ENCODE measurements around the gene MYLIP.

Gene MYLIP

DNA sequence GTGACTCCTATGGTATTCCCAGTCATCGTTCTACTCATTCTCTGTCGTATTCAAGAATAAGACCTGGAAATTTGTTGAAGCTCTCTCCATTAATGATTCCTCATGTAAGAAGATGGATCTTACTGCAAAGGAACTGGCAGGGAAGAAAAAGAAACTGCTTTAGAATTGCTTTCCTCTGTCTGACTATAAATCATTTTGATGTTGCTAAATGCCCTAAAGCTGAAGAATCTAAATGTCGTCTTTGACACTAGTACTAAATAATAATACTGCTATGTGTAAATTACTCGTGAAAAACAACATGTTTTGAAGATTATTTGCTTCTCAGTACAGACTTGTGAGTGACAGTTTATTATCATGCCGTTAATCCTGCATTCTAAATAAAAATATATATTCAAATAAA, 20.5 kb upstream of the MYLIP start:
- no peak for DNase-seq (ENCODE audit: low spot score)

DNA sequence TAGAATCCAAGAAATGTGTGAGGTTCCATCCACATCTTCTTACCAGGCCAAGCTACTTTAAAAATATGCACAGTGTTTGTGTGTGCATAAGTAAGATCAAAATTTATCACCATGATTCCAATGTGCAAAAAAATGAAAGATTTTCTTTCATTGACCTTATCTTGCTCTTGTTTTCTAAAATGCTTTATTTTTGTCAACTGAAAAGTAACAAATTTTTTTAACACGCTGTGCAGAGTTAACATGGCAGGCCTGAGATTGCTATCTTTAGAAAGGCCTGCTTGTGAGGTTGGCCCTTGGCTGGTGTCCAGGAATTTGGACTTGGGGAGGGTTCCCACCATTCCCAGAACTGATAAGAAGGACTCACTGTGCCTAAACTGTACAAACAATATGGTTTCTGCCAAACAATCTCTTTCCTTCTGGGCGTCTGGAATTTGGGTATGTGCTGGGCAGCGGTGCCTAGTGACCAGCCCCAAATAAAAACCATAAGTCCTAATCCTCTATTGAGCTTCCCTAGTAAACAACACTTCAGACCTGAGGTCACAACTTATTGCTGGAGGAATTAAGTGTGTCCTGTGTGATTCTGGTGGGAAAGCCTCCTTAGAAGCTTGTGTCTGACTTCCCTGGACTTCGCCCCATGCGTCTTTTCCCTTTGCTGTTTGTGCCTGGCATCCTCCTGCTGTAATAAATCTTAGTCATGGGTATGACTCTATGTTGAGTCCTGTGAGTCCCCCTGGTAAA, 19.8 kb upstream of the MYLIP start:
- DNase-seq (ENCODE audit: low spot score), result no peak

DNA sequence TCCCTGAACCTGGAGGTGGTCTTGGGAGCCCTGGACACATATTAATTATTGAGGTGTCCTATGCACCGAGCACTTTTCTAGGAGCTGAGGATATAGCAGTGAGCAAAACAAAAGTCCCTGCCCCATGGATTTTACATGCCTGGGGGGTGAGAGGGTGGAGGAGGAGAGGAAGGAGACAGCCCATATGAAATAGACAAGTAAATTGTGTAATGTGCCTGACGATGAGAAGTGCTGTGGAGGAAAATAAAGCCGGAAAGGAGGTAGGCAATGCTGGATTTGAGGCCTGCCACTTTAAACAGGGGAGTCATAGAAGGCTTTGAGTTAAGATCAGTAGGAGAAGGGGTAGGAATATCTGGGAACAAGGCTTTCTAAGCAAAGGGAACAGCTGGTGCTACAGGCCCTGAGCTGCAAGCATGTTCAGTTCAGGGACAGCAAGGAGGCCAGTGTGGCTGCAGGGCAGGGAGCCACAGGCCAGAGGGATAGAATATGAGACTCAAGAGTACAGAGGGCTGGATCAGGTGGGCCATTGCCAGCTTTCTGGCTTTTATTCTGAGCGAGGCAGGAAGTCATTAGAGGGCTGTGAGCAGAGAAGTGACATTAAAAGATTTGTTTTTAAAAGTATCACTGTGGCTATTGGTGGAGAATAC, 19.1 kb upstream of the MYLIP start:
- DNase-seq (ENCODE audit: low spot score), result no peak

DNA sequence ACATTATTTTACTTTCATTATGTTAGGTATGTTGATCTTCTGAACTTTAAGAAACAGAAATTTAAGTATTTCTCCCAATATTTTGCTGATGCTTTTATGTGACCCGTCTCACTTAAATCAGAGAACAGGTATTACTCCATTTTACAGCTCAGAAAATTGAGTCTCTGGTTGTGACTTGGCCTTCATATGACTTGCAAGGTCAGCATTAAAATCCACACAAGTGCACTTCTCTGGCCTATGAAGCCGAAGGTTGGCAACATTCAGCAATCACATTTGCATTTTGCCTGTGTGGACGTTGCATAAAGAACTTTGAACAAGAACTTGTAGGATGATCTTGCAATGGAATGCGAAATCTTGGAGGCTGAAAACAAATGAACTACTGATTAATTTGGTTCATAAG, 10.1 kb upstream of the MYLIP start:
- no peak for DNase-seq (ENCODE audit: low spot score)

DNA sequence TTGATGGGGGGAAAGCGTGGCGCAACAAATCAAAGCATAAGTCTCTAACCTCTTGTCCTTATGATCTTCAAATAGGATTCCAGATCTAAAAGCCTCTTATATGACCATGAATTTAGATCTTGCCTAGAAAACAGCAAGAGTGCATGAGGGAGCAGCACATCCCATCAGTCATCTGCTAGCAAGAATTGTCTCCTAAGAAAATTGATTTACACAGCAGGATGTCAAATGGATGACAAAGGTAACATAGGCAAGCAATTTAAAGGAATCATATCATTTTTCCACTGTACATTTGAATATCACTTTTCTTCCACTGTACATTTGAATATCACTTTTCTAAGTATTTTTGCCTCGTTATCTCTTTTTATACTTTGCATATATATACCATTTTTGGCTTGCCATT, 7.5 kb upstream of the MYLIP start:
- DNase-seq (ENCODE audit: low spot score), result no peak

DNA sequence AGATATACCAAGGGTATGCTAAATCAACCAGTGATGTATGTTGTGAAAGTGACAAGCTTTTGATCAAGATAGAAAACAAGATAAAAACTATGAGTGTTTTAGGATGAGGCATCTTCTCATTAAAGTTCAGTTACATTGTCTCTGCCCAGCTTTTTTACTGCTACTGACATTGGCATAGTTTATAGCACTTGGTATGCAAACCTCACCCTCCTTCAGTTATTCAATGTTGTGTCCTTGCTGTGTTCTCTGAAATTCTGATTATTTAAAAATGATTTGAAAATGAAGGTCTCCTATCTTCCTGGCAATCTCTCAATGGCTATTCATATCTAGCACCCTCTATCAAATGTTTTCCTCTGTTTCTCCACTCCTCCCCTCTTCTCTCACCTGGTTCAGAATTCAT, 6.7 kb upstream of the MYLIP start:
- no peak for DNase-seq (ENCODE audit: low spot score)

DNA sequence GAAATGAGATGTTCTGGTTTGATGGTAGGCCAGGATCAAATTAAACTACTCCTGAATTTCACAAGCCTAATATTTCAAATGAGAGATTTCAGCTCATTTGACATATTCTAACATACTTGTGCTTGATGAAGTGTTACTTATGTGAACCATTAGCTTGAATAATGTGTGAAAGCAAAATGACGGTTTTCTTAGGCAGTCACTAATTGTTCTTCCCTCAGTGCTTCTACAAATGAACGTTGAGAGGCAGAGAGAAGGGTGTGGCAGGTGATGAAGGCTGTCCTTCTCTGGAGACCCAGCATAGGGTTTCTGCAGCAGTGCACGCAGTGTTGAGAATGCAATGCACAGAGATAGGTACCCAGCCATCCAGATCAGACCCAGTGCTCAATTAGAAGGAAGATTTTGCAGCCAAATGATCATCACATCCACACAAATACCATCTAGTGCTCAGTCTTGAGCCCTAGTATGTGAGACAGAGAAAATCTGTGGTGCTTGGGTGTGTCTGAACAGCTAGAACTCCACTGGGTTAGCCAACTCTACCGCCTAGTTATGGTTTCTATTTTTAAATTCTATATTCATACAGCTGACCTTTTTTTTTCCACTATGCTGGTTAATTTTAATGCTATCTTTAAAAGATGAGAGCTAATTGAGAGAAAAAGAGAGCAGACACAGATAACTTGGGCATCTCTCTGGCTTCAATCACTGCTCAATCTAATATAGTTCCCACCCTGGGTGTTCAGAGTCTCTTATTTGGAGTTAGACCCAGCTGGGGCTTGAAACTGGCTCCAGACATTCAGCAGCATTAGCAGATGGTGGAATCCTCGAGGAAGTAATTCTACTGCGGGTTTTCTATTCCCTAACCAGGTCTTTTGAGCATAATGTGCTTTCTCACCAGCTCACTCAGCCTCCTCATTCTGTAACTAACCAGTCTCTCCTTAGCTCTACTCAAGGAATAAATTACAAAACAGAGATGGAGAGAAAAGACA, 4.4 kb upstream of the MYLIP start:
- DNase-seq (ENCODE audit: low spot score), result no peak

DNA sequence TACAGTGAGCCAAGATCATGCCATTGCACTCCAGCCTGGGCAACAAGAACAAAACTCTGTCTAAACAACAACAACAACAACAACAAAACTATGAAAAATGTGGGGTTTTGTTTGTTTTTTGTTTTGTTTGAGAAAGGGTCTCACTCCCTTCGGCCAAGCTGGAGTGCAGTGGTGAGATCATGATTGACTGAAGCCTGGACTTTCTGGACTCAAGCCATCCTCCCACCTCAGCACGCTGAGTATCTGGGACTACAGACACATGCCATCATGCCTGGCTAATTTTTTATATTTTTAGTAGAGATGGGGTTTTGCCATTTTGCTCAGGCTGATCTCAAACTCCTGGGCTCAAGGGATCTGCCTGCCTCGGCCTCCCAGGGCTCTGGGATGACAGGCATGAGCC, 2.8 kb upstream of the MYLIP start:
- DNase-seq (ENCODE audit: low spot score), result no peak

DNA sequence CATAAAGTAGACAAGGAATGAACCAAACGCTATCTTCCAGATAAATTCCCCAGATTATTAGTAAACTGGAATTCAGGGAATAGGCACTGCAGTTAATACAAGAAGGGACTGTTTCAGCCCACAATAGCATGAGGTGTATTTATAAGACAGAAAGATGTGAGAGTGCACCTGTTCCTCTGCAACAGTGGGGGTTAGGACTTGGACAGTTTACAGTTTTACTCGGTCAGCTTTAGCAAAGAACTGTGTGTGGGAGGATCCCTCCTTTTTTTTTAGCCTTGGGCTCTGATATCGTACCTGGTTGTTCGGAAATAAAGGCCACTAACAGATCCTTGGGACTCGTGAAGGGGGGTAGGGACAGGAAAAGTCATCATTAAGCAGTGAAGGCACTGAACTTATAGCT, 2.0 kb upstream of the MYLIP start:
- DNase-seq (ENCODE audit: low spot score), result no peak

DNA sequence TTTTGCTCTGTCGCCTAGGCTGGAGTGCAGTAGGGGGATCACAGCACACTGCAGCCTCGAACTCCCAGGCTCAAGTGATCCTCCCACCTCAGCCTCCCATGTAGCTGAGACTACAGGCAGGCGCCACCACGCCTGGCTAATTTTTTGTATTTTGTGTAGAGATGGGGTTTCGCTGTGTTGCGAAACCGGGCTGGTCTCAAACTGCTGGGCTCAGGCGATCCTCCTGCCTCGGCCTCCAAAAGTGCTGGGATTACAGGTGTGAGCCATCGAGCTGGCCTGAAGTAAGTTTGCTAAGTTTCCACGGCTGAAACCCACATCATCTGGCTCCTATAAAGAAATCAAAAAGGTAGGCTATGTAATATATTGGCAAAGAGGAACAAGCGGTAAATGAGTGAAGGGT, 1.4 kb upstream of the MYLIP start:
- no peak for DNase-seq (ENCODE audit: low spot score)

DNA sequence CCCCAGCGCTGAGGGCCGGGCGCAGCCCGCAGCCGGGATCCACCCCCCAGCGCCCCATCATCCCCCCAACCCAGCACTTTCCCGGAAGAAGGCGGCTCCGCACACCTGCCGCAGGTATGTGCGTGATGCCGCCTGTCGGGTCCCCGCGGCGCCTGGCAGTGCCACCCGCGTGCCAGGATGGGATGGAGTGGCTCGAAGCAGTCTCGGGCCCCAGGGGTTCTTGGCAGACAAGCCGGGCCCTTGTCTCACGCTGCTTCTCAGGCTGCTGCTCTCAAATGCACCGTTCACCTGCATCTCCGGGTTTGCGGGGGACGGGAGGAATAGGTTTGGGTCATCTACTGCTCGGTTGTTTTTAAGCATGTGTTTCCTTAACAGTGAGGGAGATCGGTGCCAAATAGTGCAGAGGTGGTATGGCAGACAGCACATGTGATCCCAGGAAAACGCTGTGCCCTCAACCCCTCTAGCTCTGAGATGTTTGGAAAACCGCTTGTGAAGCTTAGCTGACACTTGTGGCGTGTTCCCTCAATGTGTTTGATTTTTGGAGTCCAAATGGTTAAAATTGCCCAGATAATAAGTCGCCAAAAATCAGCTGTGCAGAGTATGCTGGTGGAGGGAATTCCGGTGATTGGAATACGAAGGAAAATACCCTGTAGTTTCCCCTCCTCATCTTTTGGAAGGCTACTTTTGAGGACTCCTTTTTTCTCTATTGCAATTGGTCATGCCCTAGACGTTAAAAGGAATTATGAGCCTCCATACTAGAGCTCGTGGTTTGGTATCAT, 926 bp downstream of the MYLIP start:
- no peak for DNase-seq (ENCODE audit: low spot score)

DNA sequence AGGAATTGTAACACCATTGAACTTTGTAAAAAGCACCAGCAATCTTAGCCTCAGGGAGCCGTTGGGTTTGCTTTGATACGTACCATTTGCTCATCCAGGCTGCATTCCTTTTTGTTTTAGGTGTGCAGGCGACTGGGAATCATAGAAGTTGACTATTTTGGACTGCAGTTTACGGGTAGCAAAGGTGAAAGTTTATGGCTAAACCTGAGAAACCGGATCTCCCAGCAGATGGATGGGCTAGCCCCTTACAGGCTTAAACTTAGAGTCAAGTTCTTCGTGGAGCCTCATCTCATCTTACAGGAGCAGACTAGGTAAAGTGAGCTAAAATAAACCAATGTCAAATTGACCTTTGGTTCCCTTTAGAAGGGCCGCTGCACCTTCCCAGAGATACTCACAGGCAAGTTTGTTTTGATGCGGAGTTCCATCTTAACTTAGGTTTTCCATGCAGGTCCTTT, 1.6 kb downstream of the MYLIP start:
- DNase-seq (ENCODE audit: low spot score), result no peak

DNA sequence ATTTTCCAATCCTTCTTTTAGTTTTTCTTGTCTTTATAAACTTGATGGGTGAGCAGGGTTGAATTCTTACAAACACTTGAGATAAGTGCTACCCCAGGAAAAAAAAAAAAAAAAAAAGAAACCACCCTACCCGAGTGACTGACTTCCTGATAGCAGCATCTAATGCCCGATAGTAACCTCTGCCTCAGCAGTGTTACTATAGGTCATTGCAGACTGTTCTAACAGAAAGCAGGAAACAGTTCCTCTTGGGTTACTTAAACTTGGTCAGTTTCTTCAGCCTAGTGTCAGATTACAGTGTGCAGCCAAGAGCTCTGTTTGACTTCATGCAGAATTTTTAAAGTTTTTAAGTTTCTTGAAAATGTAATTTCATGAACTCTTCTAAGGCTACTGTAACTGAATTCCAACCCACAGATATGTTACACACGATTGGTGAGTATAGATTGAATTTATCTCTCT, 2.1 kb downstream of the MYLIP start:
- DNase-seq (ENCODE audit: low spot score), result no peak

DNA sequence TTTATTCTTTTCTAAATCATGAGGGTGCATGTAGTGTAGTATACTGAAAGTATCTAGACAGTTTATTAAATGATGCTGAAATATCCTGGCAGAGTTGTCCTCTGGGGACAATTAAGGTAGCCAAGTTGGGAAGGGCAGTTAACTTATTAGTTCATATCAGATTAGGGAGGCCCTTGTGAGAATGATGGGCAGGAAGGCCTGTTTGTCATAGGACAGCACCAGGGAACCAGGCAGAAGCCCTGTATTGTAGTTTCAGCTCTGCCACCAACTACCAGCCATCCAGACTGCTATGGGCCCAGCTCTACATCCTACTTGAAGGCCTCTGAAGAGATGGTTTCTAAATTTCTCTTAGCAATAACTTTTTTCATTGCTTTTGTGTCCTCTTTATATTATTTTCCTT, 4.0 kb downstream of the MYLIP start:
- DNase-seq (ENCODE audit: low spot score), result no peak

DNA sequence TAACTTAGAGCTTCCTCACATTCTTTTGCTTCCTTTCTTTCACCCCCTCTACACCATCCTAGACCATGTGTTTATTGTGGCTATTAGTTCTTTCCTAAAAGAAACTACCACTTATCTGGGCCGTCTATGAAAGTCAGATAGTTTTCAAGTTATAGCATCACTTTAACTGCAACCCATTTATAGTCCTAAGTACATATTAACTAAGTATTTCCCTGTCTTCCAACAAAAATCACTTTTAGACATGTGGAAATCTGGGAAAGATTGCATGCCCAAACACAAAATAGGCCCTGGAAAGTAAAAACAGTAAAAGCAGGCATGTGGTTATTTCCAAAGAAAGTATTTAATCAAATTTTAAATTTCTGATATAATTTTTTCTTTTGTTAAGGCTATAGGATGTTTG, 5.5 kb downstream of the MYLIP start:
- DNase-seq (ENCODE audit: low spot score), result no peak

DNA sequence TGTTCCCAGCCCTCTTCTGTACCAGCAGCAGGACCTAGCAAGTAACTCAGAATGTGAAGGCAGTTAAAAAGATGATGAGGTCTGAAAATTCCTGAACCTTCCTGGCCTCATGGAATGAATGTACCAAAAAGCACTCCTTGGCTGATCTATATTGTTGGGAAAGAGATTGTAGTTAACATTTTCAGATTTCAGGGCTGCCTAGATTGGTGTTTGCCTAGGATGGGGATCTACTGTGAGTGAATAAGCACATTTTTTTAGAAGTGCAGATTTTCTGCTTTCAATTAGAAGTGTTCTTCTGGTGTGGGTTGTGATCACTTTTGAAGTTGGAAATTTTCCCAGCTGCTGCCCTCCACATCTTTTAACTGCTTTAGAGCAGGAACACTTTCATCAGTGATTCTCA, 6.2 kb downstream of the MYLIP start:
- no peak for DNase-seq (ENCODE audit: low spot score)

DNA sequence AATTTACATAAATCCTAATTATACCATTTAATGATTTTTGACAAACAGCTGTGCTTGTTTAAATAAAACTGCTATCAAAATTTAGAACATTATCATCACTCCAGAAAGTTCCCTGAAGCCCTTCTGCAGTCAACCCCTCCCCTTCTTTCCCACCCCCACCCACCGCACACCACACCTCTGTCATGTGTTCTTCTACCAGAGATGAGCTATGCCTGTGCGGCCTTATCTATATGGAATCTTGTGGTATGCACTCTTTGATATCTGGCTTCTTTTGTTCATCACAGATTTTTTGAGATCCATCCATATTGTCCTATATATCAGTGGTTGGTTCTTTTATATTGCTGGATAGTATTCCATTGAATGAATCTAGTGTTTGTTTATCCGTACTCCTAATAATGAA, 7.2 kb downstream of the MYLIP start:
- no peak for DNase-seq (ENCODE audit: low spot score)

DNA sequence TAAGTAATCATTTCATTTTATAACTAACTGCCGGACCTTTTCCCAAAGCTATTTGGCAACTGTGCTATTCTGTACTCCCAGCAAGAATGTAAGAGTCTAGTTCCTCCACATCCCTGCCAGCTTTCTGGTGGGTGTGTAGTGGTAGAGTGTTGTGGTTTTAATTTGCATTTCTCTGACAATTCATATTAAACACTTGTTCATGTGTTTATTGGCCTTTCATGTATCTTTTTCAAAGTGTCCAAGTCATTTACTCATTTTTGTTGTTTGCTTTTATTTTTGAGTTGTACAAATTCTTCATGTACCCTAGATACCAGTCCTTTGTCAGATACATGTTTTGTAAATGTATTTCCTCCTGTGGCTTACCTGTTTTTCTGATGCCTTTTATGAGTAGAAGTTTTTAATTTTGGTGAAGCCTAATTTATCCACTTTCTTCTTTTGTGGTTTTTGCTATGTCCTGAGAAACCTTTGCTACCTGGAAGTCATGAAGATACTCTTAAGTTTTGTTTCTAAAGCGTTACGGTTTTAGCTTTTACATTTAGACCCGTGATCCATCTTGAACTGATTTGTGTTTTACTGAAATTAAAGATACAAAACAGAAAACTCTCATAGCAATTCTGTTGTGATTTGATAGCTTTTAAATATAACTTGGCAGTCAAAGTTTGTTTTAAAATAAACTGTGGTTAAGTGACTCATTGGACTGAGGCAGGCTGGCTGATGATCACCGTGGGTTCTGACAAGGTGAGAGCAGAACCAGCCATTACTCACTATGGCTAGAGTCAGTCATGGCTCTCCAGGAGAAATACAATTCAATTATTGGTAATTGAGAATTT, 8.0 kb downstream of the MYLIP start:
- DNase-seq (ENCODE audit: low spot score), result no peak

DNA sequence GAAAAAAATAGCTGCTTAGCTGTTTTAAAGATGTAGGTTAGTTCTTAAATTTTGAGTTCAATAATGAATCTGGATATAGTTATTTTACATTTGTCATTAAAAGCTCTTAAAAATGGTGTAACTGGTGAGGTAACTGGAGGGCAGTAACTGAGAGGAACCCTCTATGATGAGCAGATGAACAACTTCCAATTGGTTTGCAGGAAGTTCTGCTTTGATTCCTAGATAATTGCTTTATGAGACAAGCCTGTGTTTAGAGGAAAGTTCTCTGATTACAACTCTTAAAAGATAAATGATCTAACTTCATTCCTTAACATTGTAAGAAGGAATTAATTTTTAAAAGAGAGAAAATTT, 8.5 kb downstream of the MYLIP start:
- no peak for DNase-seq (ENCODE audit: low spot score)

DNA sequence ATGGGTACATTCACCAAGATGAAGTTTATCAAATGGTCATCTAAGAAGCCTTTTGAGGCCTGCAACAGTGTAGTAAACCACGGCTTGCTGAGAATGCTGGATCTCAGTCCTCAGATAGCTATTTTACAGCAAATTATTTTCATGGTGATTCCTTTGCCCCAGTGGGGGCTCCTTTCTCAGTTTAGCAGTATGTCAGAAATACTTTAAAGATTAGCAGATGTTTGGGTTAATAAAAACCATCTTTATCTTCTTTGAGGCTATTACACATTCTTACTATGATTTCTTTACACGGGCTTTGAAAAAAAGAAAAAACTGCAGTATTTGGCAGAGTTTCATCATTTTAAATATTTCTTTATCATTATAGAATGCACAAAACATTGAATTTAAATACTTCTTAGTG, 10.7 kb downstream of the MYLIP start:
- no peak for DNase-seq (ENCODE audit: low spot score)

DNA sequence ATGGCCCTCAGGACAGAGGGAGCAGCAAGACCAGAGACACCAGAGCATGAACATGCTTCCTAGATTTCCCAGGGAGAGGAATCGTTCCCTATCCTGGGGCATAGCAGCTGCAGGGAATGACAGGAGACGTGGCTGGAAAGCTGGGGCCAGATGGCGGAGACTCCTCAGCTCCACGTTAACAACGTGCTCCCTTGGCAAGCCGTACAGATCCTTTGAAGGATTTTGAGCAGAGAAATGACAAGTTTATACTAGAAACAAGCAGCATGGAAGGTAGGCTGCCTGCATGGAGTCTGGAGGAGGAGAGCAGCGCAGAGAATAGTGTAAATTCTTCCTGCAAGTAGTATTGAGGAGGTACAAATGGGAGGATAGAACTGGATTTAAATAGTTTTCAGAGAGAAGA, 11.7 kb downstream of the MYLIP start:
- DNase-seq (ENCODE audit: low spot score), result no peak

All from left forelimb (tissue), 1 donor.